GM18511 (cell line): ENCODE measurements around the gene GRIA1.

Experiments used
- ATAC-seq: cut with Tn5 transposase; IDR thresholded peaks from one replicate; pipeline ENCODE4 v1.9.1; 2021; ENCODE audit warnings: mild to moderate bottlenecking, moderate library complexity; ENCODE audit not compliant: unreplicated experiment

Gene GRIA1

GRCh38 chr5:153543959-153544470, 53.5 kb downstream of the GRIA1 start:
- ATAC-seq: no peak

DNA sequence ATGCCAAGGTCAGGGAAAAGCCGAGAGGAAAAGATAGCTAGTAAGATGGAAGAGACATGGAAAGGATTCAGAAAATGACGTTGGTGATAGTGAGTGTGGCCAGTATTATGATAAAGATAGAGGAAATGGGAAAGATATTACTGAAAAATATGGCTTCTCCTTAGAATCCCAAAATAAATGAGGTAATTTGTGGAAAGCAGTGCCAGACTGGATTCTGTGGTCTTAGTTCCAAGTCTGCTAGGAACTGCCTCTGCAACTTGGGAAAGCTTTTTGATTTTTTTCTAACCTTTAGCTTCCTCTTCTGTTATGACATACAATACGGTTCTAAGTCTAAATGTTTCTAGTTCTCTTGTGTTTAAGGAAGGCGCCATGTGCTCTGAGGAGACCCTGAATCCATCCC, 54.2 kb downstream of the GRIA1 start:
- no peak for ATAC-seq

GRCh38 chr5:153546566-153546965, 56.1 kb downstream of the GRIA1 start:
- no peak for ATAC-seq

DNA sequence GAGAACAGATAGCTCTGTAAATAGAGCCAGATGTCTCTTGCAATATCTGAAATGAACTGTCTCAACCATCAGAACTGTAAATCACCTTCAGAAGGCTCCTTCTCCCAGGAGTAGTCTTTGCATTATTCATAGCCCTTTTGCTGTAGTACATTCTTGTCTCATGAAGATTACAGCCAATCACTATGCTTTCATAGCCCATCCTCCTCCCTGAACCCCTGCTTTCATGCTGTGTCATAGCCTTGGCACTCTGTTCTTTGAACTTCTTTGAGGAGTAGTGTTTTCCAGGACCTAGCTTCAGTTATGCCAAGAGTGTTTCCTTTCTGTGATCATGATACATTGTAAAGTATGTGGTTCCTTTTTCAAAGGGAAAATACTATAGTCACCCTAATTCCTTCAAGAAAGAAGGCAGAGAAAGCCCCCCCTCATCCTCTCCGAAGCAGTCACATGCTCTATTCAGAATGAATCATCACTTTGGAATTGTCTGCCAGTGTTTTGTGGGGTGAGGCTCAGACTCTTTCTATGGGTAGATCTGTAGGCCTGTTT, 61.1 kb downstream of the GRIA1 start:
- ATAC-seq: no peak

GRCh38 chr5:153552886-153553285, 62.4 kb downstream of the GRIA1 start:
- no peak for ATAC-seq

DNA sequence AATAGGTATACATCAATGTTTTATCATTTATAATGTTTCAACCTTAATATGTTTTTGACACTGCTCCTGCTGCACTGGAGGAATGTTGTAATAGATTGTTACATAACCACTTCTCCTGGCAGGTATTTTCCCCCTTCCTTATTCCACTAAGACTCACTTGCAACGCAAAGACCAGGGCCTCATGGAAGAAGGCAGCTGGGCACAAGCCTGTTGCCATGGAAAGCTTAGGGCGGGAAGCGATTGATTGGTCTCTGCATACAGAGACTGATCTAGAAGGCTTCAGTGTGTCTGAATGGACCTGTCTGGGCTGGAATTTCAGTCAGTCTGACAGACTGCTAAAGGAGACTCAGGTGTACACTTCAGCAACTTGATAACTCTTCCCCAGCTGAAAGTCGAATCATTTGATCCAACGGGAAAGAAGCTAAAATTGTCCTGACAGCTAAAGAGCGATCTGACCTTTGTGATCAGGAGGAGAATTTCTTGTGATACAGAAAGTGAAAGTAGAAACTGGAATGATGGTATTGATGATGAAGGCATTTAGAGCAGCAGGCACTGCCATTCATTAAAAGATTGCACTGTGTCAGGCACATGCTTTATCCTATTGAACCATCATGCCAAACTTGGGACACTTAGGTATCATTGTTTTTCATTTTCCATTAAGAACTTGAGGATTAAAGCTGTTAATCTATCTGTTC, 65.1 kb downstream of the GRIA1 start:
- no peak for ATAC-seq

- no peak for ATAC-seq
Measured at GRCh38 chr5:153558957-153559356, 68.5 kb downstream of the GRIA1 start.

DNA sequence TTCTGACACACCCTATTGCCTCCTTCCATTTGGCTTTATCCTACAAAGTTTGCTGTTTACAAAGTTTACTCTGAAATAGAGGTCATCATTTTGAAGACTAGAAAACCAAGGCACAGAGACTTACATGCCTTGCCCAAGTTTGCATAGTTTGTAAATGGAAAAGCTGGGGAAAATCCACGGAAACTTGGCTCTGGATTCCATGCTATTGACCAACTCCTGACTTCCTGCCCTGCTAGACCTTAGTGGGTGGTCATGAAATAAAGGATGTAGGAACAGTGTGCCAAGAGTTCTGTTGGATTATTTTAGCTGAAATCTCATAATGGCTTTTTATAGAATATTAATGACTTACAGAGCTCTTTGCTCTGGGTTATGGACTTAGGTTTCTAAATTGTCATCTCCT, 69.5 kb downstream of the GRIA1 start:
- no peak for ATAC-seq

DNA sequence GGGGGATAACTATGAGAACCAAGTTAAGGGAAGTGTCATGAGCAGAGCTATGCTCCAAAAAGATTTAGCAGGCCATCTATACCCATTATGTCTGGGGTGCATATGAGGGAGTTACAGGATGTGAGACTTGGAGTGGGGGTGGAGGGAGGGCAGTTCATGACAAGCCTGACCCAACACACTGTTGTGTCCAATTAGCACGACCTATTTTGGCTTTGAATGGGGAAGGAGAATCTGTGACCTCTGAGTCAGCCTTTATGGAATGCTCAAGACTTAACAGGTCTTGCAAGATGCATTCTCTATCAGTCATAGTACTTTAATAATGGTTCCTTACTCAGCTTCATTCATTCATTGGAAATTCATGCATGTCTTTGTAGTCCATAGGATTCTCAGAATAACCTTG, 71.7 kb downstream of the GRIA1 start:
- ATAC-seq: no peak

DNA sequence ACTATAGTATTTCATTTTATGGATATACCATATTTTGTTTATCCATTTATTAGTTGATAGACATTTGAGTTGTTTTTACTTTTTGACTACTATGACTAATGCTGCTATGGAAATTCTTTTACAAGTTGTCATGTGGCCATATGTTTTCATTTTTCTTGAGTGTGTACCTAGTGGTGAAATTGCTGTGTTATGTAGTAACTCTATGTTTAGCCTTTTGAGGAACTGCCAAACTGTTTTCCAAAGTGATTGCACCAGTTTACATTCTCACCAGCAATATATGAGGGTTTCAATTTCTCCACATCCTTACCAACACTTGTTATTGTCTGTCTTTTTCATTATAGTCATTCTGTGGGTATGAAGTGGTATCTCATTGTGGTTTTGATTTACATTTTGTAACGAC, 75.4 kb downstream of the GRIA1 start:
- no peak for ATAC-seq

DNA sequence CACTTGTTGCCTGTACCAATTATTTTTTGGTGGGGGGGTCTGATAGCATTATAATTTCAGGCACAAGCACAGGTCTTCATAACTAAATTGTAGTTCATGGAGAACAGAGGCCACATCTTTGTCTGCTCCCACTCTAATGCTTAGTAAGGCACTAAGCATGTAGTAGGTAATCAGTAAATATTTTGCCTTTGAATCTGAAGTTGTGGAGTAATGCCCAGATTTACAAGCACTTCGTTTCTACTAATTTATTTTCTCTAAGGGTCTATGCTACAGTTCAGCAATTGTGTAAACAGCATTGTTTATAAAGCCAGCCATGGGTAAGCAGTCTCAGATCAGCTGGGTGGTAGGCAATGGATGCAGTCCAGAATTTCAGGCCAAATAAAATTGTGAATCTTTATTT, 78.6 kb downstream of the GRIA1 start:
- no peak for ATAC-seq

GRCh38 chr5:153571162-153571561, 80.7 kb downstream of the GRIA1 start:
- ATAC-seq: no peak

DNA sequence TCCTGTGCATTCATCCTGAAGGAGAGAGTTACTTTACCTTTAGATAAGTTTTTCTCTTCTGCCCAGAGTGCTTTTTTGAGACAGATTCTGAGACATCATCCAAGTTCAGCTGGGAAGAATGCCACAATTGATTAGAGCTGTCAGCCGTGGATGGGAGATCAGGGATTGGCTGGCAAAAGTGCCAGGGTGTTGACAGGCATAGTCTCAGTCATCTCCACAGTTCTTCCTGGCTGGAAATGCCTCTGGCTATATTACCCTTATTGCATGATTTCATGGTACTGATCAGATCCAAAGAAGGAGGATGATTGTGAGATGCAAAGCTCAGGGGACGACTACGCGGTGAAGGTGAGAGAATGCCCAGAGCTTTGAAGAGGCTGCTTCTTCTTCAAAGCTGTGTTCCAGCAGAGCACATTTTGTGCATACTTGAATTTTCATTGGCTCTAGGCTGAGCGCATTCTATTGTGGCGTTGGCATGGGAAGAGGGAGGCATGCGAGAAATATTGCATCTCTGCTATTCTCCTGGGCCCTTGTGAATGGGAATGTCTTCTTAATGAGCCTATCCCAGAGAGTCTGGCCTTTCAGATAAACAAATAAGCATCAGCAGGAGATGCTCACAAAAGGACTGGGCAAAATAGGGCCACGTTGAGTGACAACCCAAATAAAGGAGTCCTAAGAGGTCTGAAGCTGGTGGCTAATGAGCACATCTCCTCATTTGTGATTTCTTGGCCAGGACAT, 82.1 kb downstream of the GRIA1 start:
- ATAC-seq: no peak

DNA sequence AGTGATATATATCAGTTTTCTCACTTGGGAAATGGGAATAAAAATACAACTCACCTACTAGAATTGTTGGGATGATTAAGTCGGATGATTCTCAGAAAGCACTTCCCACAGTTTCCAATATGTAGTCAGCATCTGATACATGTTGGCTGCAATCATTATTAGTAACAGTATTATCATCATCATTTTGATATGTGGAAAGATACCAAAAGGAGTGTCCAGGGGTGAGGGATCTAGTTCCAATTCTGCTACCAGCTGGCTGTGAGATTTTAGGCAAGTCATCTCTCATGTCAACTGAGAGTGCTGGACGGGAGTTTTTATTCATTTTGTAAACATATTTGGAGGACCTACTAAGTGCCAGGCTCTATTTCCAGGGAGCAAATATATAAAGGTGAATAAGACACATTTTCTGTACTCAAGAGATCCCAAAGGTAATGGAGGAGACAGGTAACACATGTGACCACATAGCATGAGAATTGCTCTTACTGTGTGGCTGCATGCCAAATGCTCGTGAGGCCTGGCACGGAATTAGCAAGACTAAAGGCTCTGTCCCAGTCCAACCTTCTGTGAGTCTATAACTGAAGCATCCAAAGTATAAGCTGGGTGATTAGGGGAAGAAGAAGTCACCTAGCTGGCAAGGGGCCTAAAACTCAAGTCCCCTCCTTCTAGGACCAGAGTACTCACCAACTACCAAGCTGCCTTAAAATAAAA, 83.0 kb downstream of the GRIA1 start:
- no peak for ATAC-seq

DNA sequence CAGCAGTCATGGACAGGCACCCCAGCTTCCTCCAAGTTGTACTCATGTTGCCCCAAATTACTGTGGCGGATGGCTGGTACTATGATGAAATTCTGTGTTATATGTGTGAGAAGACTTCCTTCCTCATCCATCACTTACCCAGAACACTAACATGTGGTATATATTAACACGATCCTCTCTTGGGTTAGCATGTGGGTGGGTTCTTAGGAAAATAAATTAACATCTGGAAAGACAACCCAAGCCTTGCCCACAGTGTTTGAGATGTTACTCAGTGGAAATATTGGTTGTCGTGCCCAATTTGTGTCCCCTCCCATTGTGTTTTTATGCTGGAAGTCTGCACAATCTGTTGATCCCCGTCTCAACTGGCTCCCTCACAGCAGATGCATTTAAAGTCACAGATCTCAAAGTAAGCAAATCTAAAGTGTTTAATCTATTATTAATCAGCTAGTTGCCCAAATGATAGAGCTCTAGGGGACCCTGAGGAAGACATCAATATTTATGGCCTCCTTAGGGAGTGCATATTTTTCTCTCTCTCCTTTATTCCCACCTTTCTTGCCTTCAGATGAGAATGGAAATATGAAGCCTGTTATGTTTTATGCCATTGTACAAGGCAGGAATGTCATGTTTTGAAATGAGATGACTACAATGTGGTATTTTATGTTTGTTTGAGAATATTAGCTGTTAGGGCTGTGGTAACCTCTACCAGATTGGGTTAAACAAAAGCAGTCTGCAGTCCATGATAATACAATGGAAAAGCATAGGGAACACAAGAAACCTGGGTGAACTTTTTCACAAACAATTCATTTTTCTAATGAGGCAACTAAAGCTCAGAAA, 93.9 kb downstream of the GRIA1 start:
- no peak for ATAC-seq

- ATAC-seq: no peak
Measured at GRCh38 chr5:153584960-153585359, 94.5 kb downstream of the GRIA1 start.

DNA sequence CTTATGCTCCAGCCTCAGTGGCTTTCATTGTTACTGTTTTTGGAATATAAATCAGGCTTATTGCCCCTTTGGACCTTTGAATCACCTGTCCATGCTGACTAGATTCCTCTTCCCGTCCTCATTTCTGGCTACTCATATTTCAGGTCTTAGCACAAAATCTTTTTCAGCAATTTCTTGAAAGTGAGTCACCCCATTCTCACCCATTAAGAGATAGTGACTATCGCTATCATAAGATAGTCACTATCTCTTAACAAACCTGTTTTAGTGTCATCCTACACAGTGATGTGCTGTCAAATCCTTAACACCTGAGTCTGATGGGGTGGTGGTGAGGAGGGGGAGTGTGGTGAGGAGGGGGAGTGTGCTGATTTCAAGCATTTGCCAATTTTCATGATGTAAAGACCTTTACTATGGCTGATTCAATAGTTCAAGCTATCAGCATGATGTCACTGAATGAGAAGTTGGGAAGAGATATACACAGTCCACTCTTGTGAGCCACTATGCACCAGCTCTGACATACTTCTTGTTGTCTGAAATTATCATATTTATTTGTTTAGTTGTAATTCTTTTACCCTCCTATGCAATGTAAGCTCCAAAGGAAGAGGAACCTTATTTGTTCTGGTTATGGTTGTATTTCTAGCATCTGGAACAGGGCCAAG, 95.3 kb downstream of the GRIA1 start:
- no peak for ATAC-seq

DNA sequence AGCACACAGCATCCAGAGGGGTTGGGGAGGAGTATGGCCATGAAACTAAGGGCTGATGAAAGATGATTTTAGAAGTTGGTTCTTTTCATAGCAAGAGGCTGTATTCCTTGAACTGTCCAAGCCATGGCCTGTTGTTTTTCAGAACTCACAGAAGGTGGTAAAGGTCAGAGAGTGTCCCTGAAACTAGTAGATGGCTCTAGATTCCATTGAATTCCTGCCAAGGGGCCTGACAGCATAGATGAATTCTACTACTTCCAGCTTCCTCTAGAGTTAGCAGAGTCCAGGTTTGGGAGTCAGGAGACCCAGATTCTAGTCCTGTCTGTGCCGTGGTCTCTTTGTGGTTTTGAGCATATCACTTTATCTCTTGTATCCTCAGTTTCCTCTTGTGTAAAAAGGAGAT, 101.6 kb downstream of the GRIA1 start:
- ATAC-seq: no peak

DNA sequence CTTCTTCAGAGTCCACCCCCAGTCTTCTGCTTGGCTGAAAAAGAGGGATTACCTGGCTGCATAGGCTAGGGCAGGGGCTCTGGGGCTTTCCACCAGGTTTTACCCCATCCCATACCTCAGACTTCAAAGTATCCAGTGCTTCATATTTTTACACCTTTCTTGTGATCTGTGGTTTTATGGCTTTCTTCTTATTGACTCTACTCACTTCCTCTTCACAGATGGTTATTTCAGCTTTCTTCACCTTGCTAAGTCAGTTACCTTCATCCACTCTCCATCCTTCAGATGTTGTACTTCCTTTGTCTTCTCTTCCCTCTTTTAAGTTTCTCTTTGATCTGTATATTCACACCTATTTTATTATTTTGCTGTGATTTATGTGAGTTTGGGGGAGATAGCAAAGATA, 104.3 kb downstream of the GRIA1 start:
- no peak for ATAC-seq

GRCh38 chr5:153598099-153598498, 107.6 kb downstream of the GRIA1 start:
- ATAC-seq: peak; percentile 65
